ENCODE measurements around the gene AUTS2.
A peak's percentile ranks its signal among the peaks of the same experiment; 100 is the strongest.
"Not testable (repeated sequence)": the region's sequence is repeated elsewhere in the genome, so short reads cannot be mapped to it uniquely, and the experiment has no call there.

AUTS2 gene

DNA sequence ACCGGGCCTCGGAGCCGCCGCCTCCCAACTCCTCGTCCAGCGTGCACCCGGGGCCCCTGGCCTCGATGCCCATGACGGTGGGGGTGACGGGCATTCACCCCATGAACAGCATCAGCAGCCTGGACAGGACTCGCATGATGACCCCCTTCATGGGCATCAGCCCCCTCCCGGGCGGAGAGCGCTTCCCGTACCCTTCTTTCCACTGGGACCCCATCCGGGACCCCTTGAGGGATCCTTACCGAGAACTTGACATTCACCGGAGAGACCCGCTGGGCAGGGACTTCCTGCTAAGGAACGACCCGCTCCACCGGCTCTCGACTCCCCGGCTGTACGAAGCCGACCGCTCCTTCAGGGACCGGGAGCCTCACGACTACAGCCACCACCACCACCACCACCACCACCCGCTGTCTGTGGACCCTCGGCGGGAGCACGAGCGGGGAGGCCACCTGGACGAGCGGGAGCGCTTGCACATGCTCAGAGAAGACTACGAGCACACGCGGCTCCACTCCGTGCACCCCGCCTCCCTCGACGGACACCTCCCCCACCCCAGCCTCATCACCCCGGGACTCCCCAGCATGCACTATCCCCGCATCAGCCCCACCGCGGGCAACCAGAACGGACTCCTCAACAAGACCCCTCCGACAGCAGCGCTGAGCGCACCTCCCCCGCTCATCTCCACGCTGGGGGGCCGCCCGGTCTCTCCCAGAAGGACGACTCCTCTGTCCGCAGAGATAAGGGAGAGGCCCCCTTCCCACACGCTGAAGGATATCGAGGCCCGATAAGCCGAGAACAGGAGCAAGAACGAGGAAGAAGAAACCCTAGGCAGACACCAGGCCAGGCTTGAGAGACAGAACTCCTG lies 1192.2 kb downstream of the AUTS2 start:
- no peak for DNase-seq

DNA sequence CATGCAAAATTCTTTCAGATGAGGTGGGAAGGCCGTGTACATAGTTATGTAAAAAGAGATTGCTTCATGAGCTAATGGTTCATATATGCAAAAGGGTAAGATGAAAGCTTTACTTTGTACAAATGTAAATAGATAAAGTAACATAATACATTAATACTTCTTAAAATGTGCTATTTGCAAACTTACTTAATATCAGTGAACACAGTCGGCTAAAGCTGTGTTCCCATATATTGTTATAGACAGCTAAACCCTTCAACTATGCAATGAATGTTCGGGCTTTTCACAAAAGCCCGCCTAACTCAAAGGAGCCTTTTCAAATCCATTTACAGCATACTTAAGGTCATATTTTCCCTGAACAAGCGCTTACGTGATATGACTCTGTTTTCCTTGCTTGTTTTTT lies 1193.1 kb downstream of the AUTS2 start:
- no peak for DNase-seq

DNA sequence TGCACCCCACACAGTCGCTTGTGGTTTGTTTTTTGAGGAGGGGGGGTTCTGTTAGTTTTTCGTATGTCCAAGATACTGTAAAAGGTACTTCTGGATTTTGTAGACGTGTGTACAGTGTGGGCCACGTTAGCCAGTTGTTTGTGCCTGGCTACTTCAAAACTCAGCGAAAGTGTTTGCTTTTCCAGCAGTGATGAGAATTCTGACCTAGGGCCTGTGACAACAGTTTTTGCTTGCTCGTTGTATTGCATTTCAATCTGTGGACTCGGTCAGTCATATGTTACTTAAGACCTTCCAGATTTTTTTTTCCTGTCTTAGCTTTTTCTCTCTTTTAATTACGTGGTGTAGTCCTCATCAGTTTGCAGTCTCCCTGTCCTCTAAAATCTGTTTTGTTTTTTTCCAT lies 1194.8 kb downstream of the AUTS2 start:
- DNase-seq: no peak

DNA sequence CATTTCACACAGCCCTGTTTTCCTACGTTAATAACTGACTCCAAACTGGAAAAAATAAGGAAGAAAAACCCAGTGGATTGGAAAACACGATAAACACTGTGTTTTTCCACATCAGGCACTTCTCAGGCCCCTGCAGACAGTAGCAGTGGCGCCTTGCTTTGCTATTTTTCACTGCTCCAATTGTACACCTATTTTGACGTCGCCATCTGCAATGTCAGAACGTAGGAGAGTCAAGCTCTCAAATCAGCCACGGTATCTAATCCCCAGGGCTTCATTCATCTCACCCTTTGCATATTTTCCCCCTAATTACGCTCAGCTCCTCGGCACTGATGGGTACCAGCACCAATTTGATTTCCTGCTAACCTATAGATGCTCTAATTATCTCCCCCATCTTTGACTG lies 1195.5 kb downstream of the AUTS2 start:
- DNase-seq: no peak

DNA sequence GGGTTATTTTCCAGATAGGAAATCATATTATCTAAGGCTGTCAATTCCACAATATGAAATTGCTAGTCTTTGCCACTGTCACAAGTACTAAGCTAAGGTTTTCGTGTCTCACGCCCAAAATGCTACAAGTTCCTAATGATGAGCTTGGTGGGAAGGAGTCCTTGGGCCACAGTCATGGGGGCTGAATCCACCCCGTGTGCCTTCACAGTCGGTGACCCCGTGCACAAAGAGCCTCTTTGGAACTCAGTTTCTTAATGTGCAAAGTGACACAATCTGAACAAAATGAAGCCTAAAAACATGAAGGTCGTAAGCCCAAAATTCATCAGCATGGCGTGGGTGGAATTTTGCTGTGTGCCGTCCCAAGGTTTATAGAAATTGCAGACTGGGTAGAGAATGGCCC lies 1196.7 kb downstream of the AUTS2 start:
- DNase-seq: no peak

DNA sequence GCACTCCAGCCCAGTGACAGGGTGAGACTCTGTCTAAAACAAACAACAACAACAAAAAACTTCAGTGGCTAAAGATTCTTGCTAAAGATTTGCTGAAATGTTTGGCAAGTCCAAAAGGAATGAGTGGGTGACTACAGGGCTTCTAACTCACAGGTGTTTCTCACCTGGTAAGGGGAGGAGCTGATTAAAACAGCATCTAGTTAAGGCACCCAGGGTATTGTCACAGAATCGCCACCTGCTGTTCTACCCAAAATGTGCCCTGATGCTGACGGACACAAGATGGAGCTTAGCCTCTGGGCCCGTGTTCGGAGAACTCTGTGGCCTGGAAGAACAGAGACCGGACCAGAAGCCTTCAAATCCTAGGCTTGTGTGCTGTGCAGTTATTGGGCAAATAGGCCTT lies 1197.7 kb downstream of the AUTS2 start:
- DNase-seq: no peak

DNA sequence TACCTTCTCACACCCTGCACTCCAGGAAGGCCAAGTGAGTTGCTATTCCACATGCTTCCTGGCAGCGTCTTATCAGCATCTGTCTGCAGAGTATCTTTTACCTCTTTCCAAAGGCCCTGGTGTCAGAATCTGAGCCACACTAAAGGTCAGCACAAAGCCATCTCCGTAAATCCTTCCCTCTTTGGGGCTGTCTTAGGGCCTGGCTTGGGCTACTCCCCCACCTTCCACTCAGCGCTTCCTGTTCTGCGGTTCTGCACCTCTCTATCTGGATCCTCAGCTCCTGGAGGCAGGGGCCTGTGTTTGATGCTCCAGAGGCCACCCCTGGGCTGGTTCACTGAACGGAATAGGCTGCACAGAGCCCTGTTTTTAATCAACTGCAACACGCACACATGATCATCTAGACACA lies 1198.8 kb downstream of the AUTS2 start:
- DNase-seq: no peak

DNA sequence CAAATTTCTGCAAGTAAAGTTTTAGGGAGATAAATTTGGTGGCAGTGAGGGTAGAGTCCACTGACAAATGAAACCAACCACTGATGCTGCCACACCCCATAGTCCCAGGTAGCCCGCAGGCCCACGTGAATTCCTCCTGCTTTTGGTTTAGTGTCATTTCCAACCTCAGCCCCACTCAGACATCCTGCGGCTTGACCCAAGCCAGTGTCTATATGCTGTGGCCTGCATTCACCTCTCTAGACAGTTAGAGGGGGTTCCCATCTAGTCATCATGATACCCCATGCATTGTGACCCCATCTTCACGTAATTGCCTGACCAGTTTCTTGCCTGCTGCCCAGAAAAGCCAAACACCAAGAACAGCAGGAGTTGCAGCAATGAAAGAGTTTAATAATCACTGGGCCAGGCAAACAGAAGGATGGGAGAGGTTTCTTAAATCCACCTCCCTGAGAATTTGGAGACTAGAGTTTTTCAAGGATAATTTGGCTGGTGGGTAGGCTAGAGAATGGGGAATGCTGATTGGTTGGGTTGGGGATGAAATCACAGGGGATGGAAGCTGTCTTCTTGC lies 1201.6 kb downstream of the AUTS2 start:
- DNase-seq: no peak

DNA sequence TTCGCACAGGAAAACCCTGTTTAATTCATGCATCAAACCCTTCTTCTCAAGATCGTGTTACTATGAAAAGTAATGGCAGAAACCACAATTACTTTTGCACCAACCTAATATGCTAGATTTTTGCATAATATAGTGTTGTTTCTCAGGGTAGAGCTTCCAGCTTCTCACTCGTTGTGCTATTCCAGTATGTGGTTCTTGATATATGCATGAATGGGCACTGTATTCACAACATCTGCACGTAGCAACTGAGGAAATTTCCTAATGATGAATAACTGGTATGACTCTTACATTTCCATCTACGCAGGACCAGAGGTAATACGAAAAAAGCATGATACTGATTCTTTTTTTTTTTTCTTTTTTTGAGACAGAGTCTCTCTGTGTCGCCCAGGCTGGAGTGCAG lies 1207.1 kb downstream of the AUTS2 start:
- DNase-seq: no peak

DNA sequence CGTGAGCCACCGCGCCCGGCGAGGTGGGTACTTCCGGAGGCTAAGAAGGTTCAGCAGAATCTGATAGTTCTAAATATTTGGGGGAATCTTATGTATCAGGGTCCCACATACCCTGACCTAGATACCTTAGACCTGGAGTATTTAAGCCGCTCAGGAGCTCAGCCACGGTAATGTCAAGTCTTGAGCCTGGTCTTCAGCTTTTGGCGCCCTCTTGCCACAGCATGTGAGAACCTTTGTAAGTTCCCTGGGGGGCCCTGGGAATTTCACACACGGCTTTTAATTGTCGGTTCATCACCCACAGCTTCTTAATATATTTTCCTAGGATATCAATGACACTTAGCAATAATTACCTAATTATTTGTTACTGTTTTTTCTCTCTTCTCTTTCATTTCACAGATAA lies 1209.4 kb downstream of the AUTS2 start:
- DNase-seq: no peak

DNA sequence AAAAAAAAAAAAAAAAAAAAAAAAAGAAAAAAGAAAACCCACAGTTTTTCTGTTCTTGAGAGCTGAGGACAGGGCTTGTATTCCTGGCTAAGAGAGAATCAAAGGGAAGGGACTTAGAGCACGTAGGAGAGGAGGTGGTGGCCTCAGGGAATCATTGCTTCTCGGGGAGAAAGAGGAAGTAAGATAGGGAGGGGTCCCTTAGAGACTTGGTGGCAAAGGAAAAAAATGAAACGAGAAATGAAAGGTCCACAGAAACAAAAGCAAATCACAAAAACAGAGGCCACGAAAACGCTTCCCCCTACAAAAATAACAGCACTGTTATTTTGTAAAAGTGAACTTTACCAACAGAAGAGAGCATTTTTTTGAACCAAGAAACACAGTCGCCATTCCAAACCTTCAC lies 1210.6 kb downstream of the AUTS2 start:
- no peak for DNase-seq

DNA sequence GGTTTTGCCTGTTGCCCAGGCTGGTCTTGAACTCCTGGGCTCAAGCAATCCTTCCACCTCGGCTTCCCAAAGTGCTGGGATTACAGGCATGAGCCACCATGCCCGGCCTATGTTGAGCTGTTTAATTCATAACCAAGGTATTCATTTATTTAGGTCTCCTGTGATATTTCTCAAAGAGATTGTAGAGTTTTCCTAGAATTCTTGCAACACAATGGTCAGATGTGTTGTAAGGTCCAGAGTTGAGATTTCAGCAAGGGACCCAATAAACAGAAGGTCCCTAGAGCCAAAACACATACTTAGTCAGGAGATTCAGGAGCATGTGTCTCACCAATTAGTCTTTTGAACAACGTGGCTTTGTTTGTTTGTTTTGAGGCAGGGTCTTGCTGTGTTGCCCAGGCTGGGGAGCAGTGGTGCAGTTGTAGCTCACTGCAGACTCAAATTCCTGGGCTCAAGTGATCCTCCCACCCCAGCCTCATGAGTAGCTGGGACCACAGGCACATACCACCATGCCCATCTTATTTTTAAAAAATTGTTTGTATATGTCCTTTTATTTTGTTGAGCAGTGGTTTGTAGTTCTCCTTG lies 1212.4 kb downstream of the AUTS2 start:
- no peak for DNase-seq

DNA sequence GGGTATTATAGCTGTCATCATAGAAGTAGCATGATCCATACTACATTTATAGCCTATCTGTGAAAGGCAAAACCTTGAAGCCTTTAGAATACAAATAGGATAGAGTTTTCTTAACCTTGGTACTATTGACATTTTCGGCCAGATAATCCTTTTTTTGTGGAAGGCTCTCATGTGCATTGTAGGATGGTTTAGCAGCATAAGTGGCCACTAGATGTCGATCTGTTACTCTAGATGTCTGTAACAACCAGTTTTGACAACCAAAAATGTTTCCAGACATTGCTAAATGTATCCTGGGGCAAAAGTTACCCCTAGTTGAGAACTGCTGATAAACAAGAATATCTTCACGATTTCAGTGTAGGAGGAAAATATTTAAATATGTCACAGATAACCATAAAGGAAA lies 1214.2 kb downstream of the AUTS2 start:
- no peak for DNase-seq

DNA sequence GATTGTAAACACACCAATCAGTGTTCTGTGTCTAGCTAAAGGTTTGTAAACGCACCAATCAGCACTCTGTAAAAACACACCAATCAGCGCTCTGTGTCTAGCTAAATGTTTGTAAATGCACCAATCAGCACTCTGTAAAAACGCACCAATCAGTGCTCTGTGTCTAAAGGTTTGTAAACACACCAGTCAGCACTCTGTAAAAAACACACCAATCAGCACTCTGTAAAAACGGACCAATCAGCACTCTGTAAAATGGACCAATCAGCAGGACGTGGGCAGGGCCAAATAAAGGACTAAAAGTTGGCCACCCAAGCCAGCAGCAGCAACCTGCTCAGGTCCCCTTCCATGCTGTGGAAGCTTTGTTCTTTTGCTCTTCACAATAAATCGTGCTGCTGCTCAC lies 1224.2 kb downstream of the AUTS2 start:
- DNase-seq: not testable (repeated sequence)

DNA sequence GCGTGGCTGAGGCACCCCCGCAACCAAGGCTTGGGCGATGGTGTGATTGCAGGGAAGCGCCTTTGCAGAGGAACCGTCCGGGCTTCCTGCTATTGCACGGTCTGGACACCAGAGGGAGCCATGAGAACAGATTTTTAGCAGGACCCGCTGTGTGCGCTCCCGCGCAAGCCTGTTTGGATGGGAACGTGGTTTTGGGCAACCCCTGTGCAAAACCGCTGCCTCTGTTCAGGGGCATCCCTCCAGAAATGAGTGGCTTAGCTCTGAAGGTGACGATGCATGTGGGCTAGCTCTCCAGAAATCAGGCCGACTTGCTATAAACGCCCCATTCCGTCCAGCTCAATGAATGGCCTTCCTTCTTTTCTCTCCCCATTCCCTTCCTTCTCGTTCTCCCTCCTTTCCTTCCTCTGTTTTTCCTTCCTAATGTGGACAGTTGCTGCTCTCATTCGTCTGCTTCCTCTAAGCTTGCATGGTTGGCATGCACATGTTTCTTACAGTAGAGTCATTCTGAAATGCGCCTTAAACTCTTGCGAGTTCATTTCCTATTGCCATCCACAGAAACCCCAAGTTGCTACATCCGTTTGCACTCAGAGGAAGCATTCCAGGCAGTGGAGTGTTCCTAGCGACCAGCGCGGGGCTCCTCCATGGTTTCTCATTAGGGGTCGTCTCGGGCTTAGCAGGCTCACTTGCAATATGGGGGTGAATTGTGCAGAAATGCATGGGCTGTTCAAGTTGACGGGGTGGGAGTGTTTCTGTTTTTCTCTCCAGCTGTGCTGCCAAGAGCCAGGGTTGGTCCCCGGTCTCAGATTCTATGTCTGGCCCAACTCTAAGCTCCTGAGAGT lies 1231.2 kb downstream of the AUTS2 start:
- peak in 11 of 14 donors; percentile 1 to 55 (median 37) for DNase-seq

DNA sequence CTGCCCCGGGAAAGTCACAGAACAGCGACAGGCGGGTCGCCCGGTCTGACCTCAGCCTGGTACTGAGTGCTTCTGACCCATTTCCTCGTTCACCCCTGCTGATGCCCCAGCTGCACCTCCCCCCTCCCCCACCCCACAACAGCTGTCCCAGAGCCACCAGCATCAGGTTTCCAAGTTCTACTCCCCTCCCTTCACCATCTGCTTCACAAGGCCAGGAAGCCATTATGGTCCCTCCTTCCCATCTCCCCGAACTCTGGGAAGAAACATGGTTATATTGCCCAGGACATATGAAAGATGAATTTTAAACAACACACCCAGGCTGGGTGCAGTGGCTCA lies 1231.8 kb downstream of the AUTS2 start:
- DNase-seq: no peak

DNA sequence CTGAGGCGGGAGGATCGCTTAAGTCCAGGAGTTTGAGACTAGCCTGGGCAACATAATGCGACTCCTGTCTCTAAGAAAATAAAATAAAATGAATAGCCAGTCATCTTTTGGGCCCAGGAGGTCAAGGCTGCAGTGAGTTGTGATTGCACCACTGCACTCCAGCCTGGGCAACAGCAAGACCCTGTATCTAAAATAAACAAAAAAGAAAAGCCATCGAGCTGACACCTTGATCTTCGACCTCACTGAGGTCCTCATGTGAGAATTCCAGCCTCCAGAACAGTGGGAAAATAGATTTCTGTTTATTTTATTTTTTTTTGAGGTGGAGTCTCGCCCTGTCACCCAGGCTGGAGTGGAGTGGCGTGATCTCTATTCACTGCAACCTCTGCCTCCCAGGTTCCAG lies 1232.2 kb downstream of the AUTS2 start:
- DNase-seq: no peak

DNA sequence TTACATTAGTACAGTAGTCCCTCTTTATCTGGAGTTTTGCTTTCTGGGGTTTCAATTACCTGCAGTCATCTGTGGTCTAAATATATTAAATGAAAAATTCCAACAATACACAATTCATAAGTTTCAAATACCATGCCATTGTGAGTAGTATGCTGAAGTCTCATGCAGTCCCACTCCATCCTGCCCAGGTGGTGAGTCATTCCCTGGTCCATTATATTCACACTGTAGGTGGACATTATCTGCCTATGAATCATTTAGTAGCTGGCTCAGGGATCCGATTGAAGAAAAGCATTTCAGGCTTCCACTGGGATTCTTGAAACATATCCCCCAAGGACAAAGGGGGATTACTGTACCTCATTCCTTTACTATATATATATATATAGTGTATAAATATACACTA lies 1235.5 kb downstream of the AUTS2 start:
- DNase-seq: no peak

DNA sequence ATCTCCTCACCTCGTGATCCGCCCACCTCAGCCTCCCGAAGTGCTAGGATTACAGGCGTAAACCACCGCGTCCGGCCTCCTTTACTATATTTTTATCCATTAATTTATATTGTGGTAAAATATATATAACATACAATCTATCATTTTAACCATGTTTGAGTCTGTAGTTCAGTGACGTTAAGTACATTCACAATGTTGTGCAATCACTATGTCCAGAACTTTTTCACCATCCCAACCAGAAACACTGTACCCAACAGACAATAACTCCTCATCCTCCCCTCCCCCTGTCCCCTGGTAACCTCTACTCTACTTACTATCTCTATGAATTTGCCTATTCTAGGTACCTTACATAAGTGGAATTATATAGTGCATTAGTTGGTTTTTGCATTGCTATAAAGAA lies 1236.1 kb downstream of the AUTS2 start:
- no peak for DNase-seq

DNA sequence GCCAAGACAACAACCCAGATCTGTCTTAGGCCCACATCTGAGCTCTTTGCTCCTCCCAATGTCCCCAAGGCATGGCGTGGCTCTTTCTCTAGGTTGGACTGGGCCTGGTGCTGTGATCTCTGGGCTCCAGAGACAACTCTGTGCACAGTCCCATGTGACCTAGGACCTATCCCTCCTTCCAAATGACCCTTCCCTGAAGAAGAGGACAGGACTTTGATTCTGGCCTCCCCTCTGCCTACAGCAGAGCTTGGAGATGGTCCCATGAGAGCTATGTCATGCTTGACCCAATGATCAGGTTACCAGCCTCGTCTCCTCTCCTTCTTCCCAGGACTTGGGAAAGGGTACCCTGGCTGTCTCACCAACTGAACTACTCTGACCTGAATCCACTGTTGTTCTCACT lies 1237.4 kb downstream of the AUTS2 start:
- no peak for DNase-seq

DNA sequence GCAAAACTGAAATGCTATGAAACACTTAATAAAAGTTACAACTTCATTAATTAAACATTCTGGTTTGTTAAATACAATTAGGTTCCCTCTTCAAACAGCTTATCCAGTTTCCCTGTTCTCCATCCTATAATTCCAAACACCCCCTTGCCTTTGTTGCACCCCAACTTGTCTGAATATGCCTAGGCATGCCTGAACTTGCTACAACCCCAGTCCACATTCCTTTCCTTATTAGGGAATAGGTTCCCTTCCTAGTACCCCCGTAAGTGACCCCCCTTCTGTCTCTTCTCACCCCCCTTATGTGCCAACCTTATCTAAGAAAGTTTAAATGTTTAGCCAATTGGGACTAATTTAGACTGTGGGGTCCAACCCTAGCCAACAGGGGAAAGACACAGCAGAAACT lies 1238.0 kb downstream of the AUTS2 start:
- no peak for DNase-seq

DNA sequence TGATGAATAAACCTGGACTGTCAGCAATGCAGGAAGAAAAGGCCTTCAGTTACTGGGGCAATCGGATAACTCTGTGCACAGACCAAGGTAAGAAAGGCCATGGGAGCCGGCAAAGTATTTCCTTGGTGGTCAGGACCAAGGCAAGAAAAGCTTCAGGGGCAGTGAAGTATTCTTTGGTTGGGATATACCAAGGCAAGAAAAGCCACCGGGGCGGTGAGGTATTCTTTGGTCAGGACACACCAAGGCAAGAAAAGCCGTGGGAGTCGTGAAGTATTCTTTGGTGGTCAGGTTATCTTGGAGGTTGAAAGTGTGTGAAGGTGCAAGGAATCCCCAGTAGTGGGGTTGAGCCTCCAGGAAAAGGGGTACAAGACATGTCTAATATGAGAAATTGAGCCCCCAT lies 1238.7 kb downstream of the AUTS2 start:
- DNase-seq: no peak

DNA sequence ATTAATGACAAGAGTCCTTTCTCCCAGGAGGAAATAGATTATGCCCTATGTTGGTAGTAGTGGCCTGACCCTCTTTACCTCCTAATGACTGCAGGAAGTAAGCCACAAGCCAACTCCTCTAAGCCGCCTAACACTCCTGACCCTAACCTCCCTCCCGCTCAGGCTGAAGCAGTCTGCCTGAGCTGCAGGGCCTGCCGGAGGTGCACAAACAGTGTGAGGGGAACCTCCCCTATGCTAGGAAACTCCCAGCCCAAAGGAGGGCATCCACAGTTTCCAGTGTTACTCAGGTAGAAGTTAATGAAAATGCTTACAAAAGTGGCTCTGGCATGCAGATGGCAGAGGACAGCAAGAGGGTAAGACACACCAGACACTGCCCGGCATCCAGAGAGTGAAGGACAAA lies 1239.3 kb downstream of the AUTS2 start:
- no peak for DNase-seq
